Ovary (tissue), 9 donors: ENCODE data around the gene SMTNL2. TPM values are rescaled to one million over a fixed set of nuclear protein-coding genes. Genes with fewer than 3 reads are reported as not detected.

Experiments used
- DNase-seq, 5 donors: peaks; one replicate each; pipeline ENCODE4 v3.0.0-alpha.2; 2019 to 2020
- H3K27ac ChIP-seq, 2 donors: fragments of 200-600 bp; one replicate each; pipeline versions ENCODE4 v1.5.1 to v1.8.0; 2019 to 2022
- H3K27me3 ChIP-seq: fragments of 200-600 bp; one replicate; pipeline ENCODE4 v1.8.0; 2022
- H3K36me3 ChIP-seq: fragments of 200-600 bp; sonication (generic); one replicate; pipeline ENCODE4 v1.5.1; 2019
- H3K4me1 ChIP-seq: one replicate; pipeline ENCODE4 v1.8.1; 2013; ENCODE audit warnings: mild to moderate bottlenecking, moderate library complexity; ENCODE audit not compliant: insufficient read depth
- H3K4me3 ChIP-seq: fragments of 200-600 bp; sonication (generic); one replicate; pipeline ENCODE4 v1.5.1; 2017
- H3K9me3 ChIP-seq, 2 donors: fragments of 200-600 bp in 1 of 2; sonication (generic) in 1 of 2; one replicate each; pipeline versions ENCODE4 v1.5.1 to v1.8.1; 2013 to 2019; ENCODE audit warnings: mild to moderate bottlenecking in 1 of 2, moderate library complexity in 1 of 2
- EP300 ChIP-seq: sonication (generic); formaldehyde crosslinking; IDR thresholded peaks from one replicate; pipeline ENCODE4 v1.6.1; 2017; ENCODE audit warnings: antibody characterized with exemption
- POLR2A ChIP-seq: fragments of 450-650 bp; IDR thresholded peaks from one replicate; pipeline ENCODE4 v1.6.1; 2017; ENCODE audit warnings: antibody characterized with exemption, mild to moderate bottlenecking, moderate library complexity
- WGBS, 3 donors: extraction: QIAGEN DNeasy Blood & Tissue Kit in 1 of 3; methylation state at CpG; one replicate each; pipeline versions ENCODE4 v1.1.5 to v1.1.7; 2013 to 2017; 5-methylcytosine and 5-hydroxymethylcytosine counted together
- intact Hi-C, 4 donors: fragments of 100-400 bp; cut with DNase I; formaldehyde crosslinking; loops; one replicate each; pipeline versions ENCODE4 v1.11.0 to v1.15.1; 2022 to 2023
- polyA plus RNA-seq, 2 donors: library from polyadenylated mRNA; stranded (reverse); fragments of 200-250 nt in 1 of 2; fragments of 350-450 nt in 1 of 2; fragmentation: Illumina TruSeq in 1 of 2; extraction: RNeasy Lipid Tissue Mini Kit (QIAGEN cat#74804) in 1 of 2; gene quantifications; one replicate each; pipeline ENCODE4 v1.2.3, GENCODE V29; 2013 to 2014
- total RNA-seq, 7 donors: library from RNA; depleted of rRNA in 2 of 7; stranded (reverse); fragments of >200 nt in 2 of 7; fragmentation: NEBNext Ultra II Directional in 3 of 7; extraction: Animal tissue kit (Norgen Biotek cat#: 25700) in 3 of 7; gene quantifications; one replicate each; pipeline versions ENCODE4 v1.1.0 to v1.2.4, GENCODE V29; 2016 to 2023
- TF ChIP-seq, protein P1 (sequence below), 3 donors: fragments of 450-650 bp in 2 of 3; fragments of 200-600 bp in 1 of 3; IDR thresholded peaks; one replicate each; pipeline versions ENCODE4 v1.5.1 to v1.8.0; 2016 to 2022; ENCODE audit warnings: antibody characterized with exemption in 3 of 3, mild to moderate bottlenecking in 1 of 3
- donor health status: DM: no; HTN: no; CAD: no; lungs with moderate emphysema.
- donor health status: DM: no; HTN: no; CAD: no.
- donor health status: Bipolar disorder and iron deficiency.
- donor health status: DM: yes; HTN: yes; CAD: no.
- donor health status: DM: no; HTN: no; CAD: no.
- donor health status: DM: yes; HTN: yes; CAD: no.

The SMTNL2 gene
- total and polyA plus RNA-seq, 9 donors, result 3.7 to 34.3 (median 15.1) TPM

- intact Hi-C loops, result no loop called here
- WGBS, 3 donors, result 43 to 50% (median 43%) methylated on average over 25 of the region's 25 CpGs
- Histone ChIP-seq H3K9me3 (no peaks in the 10 kb centered on the region), H3K27me3 (no peaks in the 10 kb centered on the region), H3K36me3 (no peaks in the 10 kb centered on the region), H3K4me3 (no peak overlapping the region), H3K27ac (peak overlapping the region; percentile 63 to 86), H3K4me1 (peaks cover 15% of the 10 kb centered on the region)
- TF ChIP-seq, protein P1, sequence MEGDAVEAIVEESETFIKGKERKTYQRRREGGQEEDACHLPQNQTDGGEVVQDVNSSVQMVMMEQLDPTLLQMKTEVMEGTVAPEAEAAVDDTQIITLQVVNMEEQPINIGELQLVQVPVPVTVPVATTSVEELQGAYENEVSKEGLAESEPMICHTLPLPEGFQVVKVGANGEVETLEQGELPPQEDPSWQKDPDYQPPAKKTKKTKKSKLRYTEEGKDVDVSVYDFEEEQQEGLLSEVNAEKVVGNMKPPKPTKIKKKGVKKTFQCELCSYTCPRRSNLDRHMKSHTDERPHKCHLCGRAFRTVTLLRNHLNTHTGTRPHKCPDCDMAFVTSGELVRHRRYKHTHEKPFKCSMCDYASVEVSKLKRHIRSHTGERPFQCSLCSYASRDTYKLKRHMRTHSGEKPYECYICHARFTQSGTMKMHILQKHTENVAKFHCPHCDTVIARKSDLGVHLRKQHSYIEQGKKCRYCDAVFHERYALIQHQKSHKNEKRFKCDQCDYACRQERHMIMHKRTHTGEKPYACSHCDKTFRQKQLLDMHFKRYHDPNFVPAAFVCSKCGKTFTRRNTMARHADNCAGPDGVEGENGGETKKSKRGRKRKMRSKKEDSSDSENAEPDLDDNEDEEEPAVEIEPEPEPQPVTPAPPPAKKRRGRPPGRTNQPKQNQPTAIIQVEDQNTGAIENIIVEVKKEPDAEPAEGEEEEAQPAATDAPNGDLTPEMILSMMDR (IDR thresholded peaks at IDR 0.05), result no peak
- TF ChIP-seq EP300, result no peak
- no peak for TF ChIP-seq POLR2A
- DNase-seq, result peak; percentile 54 to 74 (median 60)
Measured at GRCh38 chr17:4607261-4607741, 23.0 kb downstream of the SMTNL2 start.

DNA sequence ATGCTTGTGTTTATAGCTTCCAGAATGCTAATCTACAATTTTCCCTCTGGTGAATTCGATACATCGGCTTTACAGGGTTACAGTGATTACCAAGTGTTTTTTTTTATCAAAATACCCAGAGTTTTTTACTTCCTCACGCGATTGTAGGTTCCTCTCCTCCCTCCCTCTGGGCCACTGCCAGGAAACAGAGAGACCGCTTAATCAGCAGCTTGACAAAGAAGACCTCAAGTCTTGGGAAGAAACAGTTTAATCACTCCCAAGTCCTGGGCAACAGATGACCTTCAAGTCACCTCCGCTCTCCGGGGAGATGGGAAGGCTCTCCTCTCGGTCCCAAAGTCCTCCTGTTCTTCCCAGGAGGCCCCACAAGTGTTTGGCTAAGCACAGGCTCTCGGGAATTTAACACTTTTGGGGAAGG lies 23.5 kb downstream of the SMTNL2 start:
- intact Hi-C loops, result no loop called here
- WGBS, 3 donors, result 1 to 2% (median 2%) methylated on average over 9 of the region's 9 CpGs
- Histone ChIP-seq H3K4me3 (no peak overlapping the region), H3K36me3 (no peaks in the 10 kb centered on the region), H3K27ac (peak overlapping the region; percentile 63 to 86), H3K9me3 (no peaks in the 10 kb centered on the region), H3K4me1 (peaks cover 15% of the 10 kb centered on the region), H3K27me3 (no peaks in the 10 kb centered on the region)
- peak; percentile 82 to 93 (median 90) for DNase-seq
- TF ChIP-seq POLR2A (no peak), EP300 (no peak)
- TF ChIP-seq, protein P1 (IDR thresholded peaks at IDR 0.05), result no peak

- no peaks in the 10 kb centered on the region for H3K36me3 ChIP-seq
- H3K27me3 ChIP-seq, result no peaks in the 10 kb centered on the region
- H3K27ac ChIP-seq, result no peak overlapping the region
- intact Hi-C loops, result loop anchor here in 1 of 4 donors (5.0 kb wide), 1 partner anchor 32 kb away; no protein-coding TSS in a partner anchor
- peaks cover 14% of the 10 kb centered on the region for H3K4me1 ChIP-seq
- DNase-seq, result no peak
- no peaks in the 10 kb centered on the region for H3K9me3 ChIP-seq
- TF ChIP-seq EP300, result no peak
- no peak for TF ChIP-seq POLR2A
- TF ChIP-seq, protein P1 (IDR thresholded peaks at IDR 0.05), result no peak
- no peak overlapping the region for H3K4me3 ChIP-seq
- 86 to 93% (median 91%) methylated on average over 7 of the region's 7 CpGs for WGBS, 3 donors
Measured at GRCh38 chr17:4609761-4610160, 25.4 kb downstream of the SMTNL2 start.

DNA sequence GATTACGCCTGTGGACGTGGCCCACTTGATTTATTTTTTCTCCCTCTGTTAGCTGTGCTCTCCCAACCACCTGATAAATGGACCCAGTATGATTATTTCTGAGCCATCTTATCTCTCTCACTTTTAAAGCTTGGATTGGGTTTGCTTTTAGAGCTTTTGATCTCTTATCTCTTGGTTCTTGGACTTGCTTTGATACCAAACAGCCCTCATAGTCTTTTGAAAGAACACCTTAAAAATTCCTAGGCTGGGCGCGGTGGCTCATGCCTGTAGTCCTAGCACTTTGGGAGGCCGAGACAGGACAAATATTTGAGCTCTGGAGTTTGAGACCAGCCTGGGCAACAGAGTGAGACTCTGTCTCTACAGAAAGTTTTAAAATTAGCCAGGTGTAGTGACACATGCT lies 25.8 kb downstream of the SMTNL2 start:
- no peak for TF ChIP-seq EP300
- no peak for TF ChIP-seq POLR2A
- TF ChIP-seq, protein P1 (IDR thresholded peaks at IDR 0.05), result no peak
- no peaks in the 10 kb centered on the region for H3K36me3 ChIP-seq
- H3K4me3 ChIP-seq, result no peak overlapping the region
- DNase-seq, result no peak
- WGBS, 3 donors, result 95 to 99% (median 96%) methylated on average over 5 of the region's 5 CpGs
- peaks cover 11% of the 10 kb centered on the region for H3K4me1 ChIP-seq
- H3K27me3 ChIP-seq, result no peaks in the 10 kb centered on the region
- intact Hi-C loops, result loop anchor here in 1 of 4 donors (5.0 kb wide), 1 partner anchor 33 kb away; no protein-coding TSS in a partner anchor
- H3K27ac ChIP-seq, result no peak overlapping the region
- no peaks in the 10 kb centered on the region for H3K9me3 ChIP-seq
